NCI-H2227 (cell line): Measurements from ENCODE around the gene MAP9.
"Not testable (repeated sequence)": the region's sequence is repeated elsewhere in the genome, so short reads cannot be mapped to it uniquely, and the experiment has no call there.

Experiments
- DNase-seq: peaks from one replicate; lab custom pipeline; 2025; ENCODE audit not compliant: unreplicated experiment; lab: John Stamatoyannopoulos, UW

Gene MAP9

DNA sequence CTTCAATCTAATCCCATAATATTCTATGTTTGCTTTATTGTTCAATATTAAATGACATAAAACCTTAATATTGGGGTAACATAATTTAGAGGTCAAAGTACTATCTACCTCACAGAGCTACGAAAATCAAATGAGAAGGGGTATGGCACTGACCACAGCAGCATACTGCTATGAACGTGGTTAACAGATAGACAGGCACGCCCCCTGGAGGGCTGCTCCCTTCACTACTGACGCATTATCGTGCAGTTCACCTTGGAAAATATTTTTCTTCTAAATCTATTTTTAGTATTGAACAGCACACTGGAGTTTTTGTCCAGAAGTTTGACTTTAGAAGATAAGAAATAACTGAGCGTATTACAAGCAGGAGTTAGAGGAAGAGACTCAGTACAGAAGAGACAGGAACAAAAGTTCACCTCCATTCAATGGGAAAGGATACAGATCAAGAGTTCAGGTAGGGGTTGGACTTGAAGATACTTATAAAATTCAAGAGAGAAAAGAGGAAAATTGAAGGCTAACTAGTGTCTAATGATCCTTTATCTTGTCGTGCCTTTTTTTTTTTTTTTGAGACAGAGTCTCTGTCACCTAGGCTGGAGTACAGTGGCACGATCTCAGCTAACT lies 22.7 kb downstream of the MAP9 start:
- peak; percentile 15 for DNase-seq

GRCh38 chr4:155342142-155342541 lies 34.6 kb downstream of the MAP9 start:
- no peak for DNase-seq

- no peak for DNase-seq
These were observed 36.8 kb downstream of the MAP9 start for GRCh38 chr4:155339999-155340398.

DNA sequence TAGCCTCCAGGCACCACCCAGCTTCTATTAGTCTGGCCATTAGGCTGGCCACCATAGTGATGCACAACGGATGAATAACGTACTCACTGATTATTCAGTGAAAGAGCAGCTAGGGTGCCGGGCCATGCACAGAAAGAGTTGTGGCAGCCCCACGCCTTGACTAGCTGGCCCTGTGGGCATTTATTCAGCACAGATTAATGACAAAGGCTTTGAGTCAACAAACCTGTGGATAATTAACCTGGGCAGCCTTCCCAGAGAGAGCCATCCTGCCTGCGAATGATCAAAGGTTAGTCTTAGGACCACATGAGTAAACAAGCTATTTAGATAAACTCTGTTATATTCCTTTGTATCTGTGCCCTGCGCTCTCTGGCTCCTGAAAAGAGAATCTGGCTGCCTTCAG lies 37.2 kb downstream of the MAP9 start:
- no peak for DNase-seq

GRCh38 chr4:155338196-155338595 lies 38.6 kb downstream of the MAP9 start:
- no peak for DNase-seq

DNA sequence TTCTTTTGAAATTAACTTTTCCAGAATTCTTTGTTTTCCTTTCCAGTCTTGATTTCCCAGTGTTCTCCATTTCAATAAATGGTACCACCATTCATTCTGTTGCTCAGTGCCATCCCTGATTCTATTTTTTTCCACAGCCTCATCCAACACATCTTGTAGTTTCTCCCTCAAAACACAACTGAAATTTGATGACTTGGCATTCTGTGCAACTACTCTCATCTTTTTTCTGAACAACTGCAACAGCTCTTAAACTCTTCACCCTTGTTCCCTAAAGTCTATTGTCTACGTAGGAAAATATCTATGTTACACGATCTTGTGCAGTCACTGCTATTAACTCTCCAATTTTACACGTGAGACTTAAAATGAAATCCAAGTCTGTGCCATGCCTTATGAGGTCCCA lies 40.5 kb downstream of the MAP9 start:
- DNase-seq: no peak

- no peak for DNase-seq
These were observed 45.3 kb downstream of the MAP9 start for GRCh38 chr4:155331478-155331877.

DNA sequence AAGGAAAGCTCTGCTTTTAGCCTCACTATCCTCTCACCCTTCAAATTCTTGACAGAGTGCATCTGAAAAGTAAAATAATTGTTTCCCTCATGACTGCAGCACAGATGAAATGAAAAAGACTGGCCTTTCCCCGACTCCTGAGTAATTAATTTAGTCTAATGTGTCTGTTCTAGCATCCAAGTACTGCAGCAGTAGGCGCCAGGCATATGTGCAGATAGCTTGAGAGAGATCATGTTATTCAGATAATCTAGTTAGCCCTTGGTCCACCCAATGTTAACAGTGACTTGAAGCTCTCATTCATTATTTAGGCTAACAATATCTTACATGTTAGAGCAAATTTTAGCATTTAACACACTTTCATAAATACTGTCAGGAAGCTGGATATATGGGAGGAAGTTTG lies 54.0 kb downstream of the MAP9 start:
- no peak for DNase-seq

- DNase-seq: no peak
These were observed 55.8 kb downstream of the MAP9 start for GRCh38 chr4:155321006-155321405.

DNA sequence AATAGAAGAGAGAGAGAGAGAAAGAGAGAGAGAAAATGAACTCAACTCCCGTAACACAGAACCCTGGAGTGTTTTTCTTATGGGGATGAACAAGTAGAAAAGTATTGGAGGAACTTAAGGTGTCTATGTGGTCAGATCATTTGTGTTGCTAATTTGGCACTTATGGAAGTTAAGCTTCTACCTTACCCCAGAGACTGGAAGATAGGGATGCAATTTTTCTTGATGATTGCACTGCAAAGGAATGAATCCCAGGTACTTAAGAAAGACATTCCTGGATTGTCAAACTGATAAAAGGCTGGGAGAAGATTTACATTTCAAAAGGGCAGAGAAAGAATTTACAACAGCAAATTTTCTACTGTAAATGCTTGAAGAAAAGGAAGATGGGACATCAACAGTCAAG lies 57.2 kb downstream of the MAP9 start:
- no peak for DNase-seq

- not testable (repeated sequence) for DNase-seq
These were observed 64.7 kb downstream of the MAP9 start for GRCh38 chr4:155312027-155312426.

- no peak for DNase-seq
These were observed 69.0 kb downstream of the MAP9 start for GRCh38 chr4:155307731-155308277.

- DNase-seq: no peak
These were observed 71.1 kb downstream of the MAP9 start for GRCh38 chr4:155305619-155306018.

GRCh38 chr4:155304375-155304774 lies 72.4 kb downstream of the MAP9 start:
- no peak for DNase-seq

- no peak for DNase-seq
These were observed 77.7 kb downstream of the MAP9 start for GRCh38 chr4:155299103-155299502.
